Gastrocnemius medialis (tissue), 4 donors: ENCODE results near the gene AFP. TPM values are rescaled to one million over a fixed set of nuclear protein-coding genes. Genes with fewer than 3 reads are reported as not detected.

Experiments used
- ATAC-seq, 2 donors: fragments of 150-250 bp; one replicate each; pipeline ENCODE4 v1.9.1; 2016
- DNase-seq, 2 donors: peaks; one replicate each; pipeline ENCODE4 v3.0.0-alpha.2; 2019
- H3K27ac ChIP-seq, 4 donors: fragments of 200-600 bp; sonication (generic); 1 replicate in 1 of 4; 2 replicates in 3 of 4; pipeline ENCODE4 v1.5.1; 2016 to 2018; ENCODE audit warnings: mild to moderate bottlenecking in 2 of 4, moderate library complexity in 1 of 4
- H3K27me3 ChIP-seq, 3 donors: fragments of 200-600 bp; sonication (generic) in 2 of 3; 1 replicate in 1 of 3; 2 replicates in 2 of 3; pipeline versions ENCODE4 v1.5.1 to v1.6.0; 2016 to 2019; ENCODE audit warnings: mild to moderate bottlenecking in 1 of 3, moderate library complexity in 1 of 3
- H3K36me3 ChIP-seq, 2 donors: fragments of 200-600 bp; sonication (generic) in 1 of 2; one replicate each; pipeline ENCODE4 v1.5.1; 2017 to 2018
- H3K4me1 ChIP-seq, 2 donors: fragments of 200-600 bp; sonication (generic) in 1 of 2; one replicate each; pipeline ENCODE4 v1.5.1; 2016 to 2017; ENCODE audit warnings: mild to moderate bottlenecking in 2 of 2
- H3K4me3 ChIP-seq, 4 donors: fragments of 200-600 bp; sonication (generic) in 3 of 4; 1 replicate in 1 of 4; 2 replicates in 3 of 4; pipeline ENCODE4 v1.5.1; 2016 to 2019; ENCODE audit warnings: mild to moderate bottlenecking in 2 of 4
- H3K9me3 ChIP-seq, 3 donors: fragments of 200-600 bp; sonication (generic) in 2 of 3; 1 replicate in 1 of 3; 2 replicates in 2 of 3; pipeline ENCODE4 v1.5.1; 2016 to 2019
- CTCF ChIP-seq, 5 experiments: fragments of 450-650 bp in 3 of 5; fragments of 200-600 bp in 2 of 5; sonication (generic) in 2 of 5; IDR thresholded peaks in 4 of 5; conservative IDR thresholded peaks in 1 of 5; 1 replicate in 4 of 5; 2 replicates in 1 of 5; pipeline ENCODE4 v1.5.1; 2016 to 2019; ENCODE audit warnings: antibody characterized with exemption in 5 of 5, mild to moderate bottlenecking in 3 of 5, moderate library complexity in 3 of 5
- POLR2A ChIP-seq, 2 donors: fragments of 450-650 bp; IDR thresholded peaks; one replicate each; pipeline ENCODE4 v1.6.1; 2017; ENCODE audit warnings: antibody characterized with exemption in 2 of 2, mild to moderate bottlenecking in 2 of 2, moderate library complexity in 2 of 2
- in situ Hi-C, 4 donors: fragments of 200-750 bp; cut with MboI; loops; one replicate each; pipeline versions ENCODE4 v1.15.0 to v1.8.0; 2017; ENCODE audit warnings: low sequenced_read_pairs in 4 of 4
- intact Hi-C: fragments of 100-400 bp; cut with DNase I; formaldehyde crosslinking; loops from one replicate; pipeline ENCODE4 v1.15.1; 2023; ENCODE audit warnings: low total_unique reads
- total RNA-seq, 4 donors: library from RNA; depleted of rRNA; stranded (reverse); fragments of >200 nt; gene quantifications; one replicate each; pipeline versions ENCODE4 v1.1.0 to v1.2.3, GENCODE V29; 2016

AFP gene
- total RNA-seq, 4 donors from 2014 or later, result not detected

- H3K9me3 ChIP-seq, result no peaks in the 10 kb centered on the region
- intact Hi-C loops (no loop called here), in situ Hi-C loops (no loop called here)
- H3K27ac ChIP-seq, result no peak overlapping the region
- no peaks in the 10 kb centered on the region for H3K27me3 ChIP-seq
- no peak for TF ChIP-seq CTCF (IDR thresholded peaks at IDR 0.05 in 4 of 5, conservative IDR thresholded peaks at IDR 0.05 in 1 of 5)
- no peak for TF ChIP-seq POLR2A (IDR thresholded peaks at IDR 0.05)
- DNase-seq (no peak), ATAC-seq (no peak)
- no peak overlapping the region for H3K4me3 ChIP-seq
- no peaks in the 10 kb centered on the region for H3K36me3 ChIP-seq
- no peaks in the 10 kb centered on the region for H3K4me1 ChIP-seq
Measured at GRCh38 chr4:73392936-73393335, 43.1 kb upstream of the AFP start.

GRCh38 chr4:73396304-73396703 is 39.7 kb upstream of the AFP start:
- Histone ChIP-seq H3K36me3 (no peaks in the 10 kb centered on the region), H3K27ac (no peak overlapping the region), H3K27me3 (no peaks in the 10 kb centered on the region), H3K4me1 (no peaks in the 10 kb centered on the region), H3K4me3 (no peak overlapping the region), H3K9me3 (no peaks in the 10 kb centered on the region)
- in situ Hi-C loops (no loop called here), intact Hi-C loops (no loop called here)
- no peak for ATAC-seq
- no peak for TF ChIP-seq CTCF (IDR thresholded peaks at IDR 0.05 in 4 of 5, conservative IDR thresholded peaks at IDR 0.05 in 1 of 5)
- TF ChIP-seq POLR2A (IDR thresholded peaks at IDR 0.05), result no peak
- no peak for DNase-seq

- TF ChIP-seq CTCF (IDR thresholded peaks at IDR 0.05 in 4 of 5, conservative IDR thresholded peaks at IDR 0.05 in 1 of 5) (no peak), POLR2A (IDR thresholded peaks at IDR 0.05) (no peak)
- ATAC-seq (no peak), DNase-seq (no peak)
- no peak overlapping the region for H3K4me3 ChIP-seq
- H3K27me3 ChIP-seq, result no peaks in the 10 kb centered on the region
- in situ Hi-C loops (no loop called here), intact Hi-C loops (no loop called here)
- no peaks in the 10 kb centered on the region for H3K9me3 ChIP-seq
- no peaks in the 10 kb centered on the region for H3K36me3 ChIP-seq
- no peaks in the 10 kb centered on the region for H3K4me1 ChIP-seq
- no peak overlapping the region for H3K27ac ChIP-seq
Measured at GRCh38 chr4:73396993-73397972, 38.7 kb upstream of the AFP start.

- no peak overlapping the region for H3K27ac ChIP-seq
- DNase-seq (no peak), ATAC-seq (no peak)
- no peak for TF ChIP-seq CTCF (IDR thresholded peaks at IDR 0.05 in 4 of 5, conservative IDR thresholded peaks at IDR 0.05 in 1 of 5)
- no peak for TF ChIP-seq POLR2A (IDR thresholded peaks at IDR 0.05)
- H3K36me3 ChIP-seq, result no peaks in the 10 kb centered on the region
- no peaks in the 10 kb centered on the region for H3K27me3 ChIP-seq
- H3K4me1 ChIP-seq, result no peaks in the 10 kb centered on the region
- no peak overlapping the region for H3K4me3 ChIP-seq
- intact Hi-C loops (no loop called here), in situ Hi-C loops (no loop called here)
- H3K9me3 ChIP-seq, result no peaks in the 10 kb centered on the region
Measured at GRCh38 chr4:73401412-73401811, 34.6 kb upstream of the AFP start.
